Measurements from ENCODE around the gene SH2D6.

DNA sequence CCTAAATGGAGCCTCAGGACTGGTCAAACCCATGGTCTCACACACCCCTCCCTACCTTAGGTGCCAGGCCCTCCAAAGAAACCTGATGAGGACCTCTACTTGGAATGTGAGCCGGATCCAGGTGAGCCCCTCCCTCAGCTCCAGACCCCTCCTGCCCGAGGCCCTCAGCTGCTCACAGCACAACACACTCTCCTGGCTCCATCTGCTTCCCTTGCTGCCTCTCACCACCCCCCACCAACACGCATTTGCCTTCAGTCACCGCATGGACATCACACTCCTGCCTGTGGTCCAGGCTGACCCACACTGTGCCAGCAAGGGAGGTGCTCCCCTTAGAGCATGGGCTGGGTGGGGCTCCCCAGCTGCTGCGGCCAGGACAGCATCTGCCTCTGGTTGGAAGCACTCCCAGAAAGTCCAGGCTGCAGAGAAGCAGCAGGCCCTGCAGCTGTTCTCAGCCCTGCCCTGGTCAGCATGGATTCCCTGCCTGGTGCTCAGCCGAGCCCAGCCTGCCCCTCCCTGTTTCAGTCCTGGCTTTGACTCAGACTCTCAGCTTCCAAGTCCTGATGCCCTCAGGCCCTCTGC lies 15.1 kb downstream of the SH2D6 start:
- no peak for TF ChIP-seq RXRA (IDR thresholded peaks at IDR 0.05; ENCODE audit: borderline replicate concordance, low read depth)
- no peak for TF ChIP-seq CTCF (IDR thresholded peaks at IDR 0.05)

All from SK-N-SH (cell line).